Small intestine (tissue), 7 donors: ENCODE measurements around the gene PSEN2. TPM values are rescaled to one million over a fixed set of nuclear protein-coding genes. Genes with fewer than 3 reads are reported as not detected.

Experiments
- DNase-seq, 2 donors: peaks; one replicate each; pipeline versions ENCODE4 v3.0.0 to v3.0.0-alpha.2; 2013
- FAIRE-seq: peaks from 2 replicates; lab custom pipeline; 2012; peaks lifted over from hg19 to GRCh38; lab: Jason Lieb, UNC
- H3K27ac ChIP-seq, 3 donors: one replicate each; pipeline ENCODE4 v1.5.1; 2013; ENCODE audit warnings: low read length in 2 of 3, mild to moderate bottlenecking in 2 of 3, control low read depth in 1 of 3, inconsistent platforms in 1 of 3, low read depth in 1 of 3, moderate library complexity in 1 of 3
- H3K27me3 ChIP-seq, 3 donors: one replicate each; pipeline ENCODE4 v1.6.1; 2013; ENCODE audit warnings: low read length in 3 of 3, inconsistent platforms in 1 of 3; ENCODE audit not compliant: control insufficient read depth in 3 of 3, insufficient read depth in 3 of 3
- H3K36me3 ChIP-seq, 3 donors: one replicate each; pipeline ENCODE4 v1.6.1; 2013; ENCODE audit warnings: low read length in 3 of 3, inconsistent platforms in 1 of 3, low read depth in 1 of 3, mild to moderate bottlenecking in 1 of 3, moderate library complexity in 1 of 3; ENCODE audit not compliant: control insufficient read depth in 3 of 3, insufficient read depth in 2 of 3
- H3K4me1 ChIP-seq, 3 donors: one replicate each; pipeline ENCODE4 v1.6.1; 2013; ENCODE audit warnings: low read length in 2 of 3, inconsistent platforms in 1 of 3, low read depth in 1 of 3, mild to moderate bottlenecking in 1 of 3, moderate library complexity in 1 of 3; ENCODE audit not compliant: control insufficient read depth in 3 of 3, insufficient read depth in 2 of 3
- H3K4me3 ChIP-seq, 3 donors: one replicate each; pipeline ENCODE4 v1.5.1; 2013; ENCODE audit warnings: low read length in 3 of 3, control low read depth in 1 of 3, inconsistent platforms in 1 of 3, low read depth in 1 of 3, mild to moderate bottlenecking in 1 of 3, moderate library complexity in 1 of 3
- H3K9me3 ChIP-seq, 2 donors: one replicate each; pipeline ENCODE4 v1.6.1; 2013; ENCODE audit warnings: low read depth in 1 of 2, low read length in 1 of 2; ENCODE audit not compliant: control insufficient read depth in 2 of 2, insufficient read depth in 1 of 2
- WGBS, 3 donors: extraction: QIAGEN DNeasy Blood & Tissue Kit; methylation state at CpG; one replicate each; pipeline ENCODE4 v1.1.7; 2013; 5-methylcytosine and 5-hydroxymethylcytosine counted together
- polyA plus RNA-seq, 4 donors: library from polyadenylated mRNA; stranded (reverse) in 3 of 4; unstranded in 1 of 4; fragments of 200-250 nt in 3 of 4; fragments of 120-200 nt in 1 of 4; gene quantifications; one replicate each; pipeline versions ENCODE4 v1.2.1 to v1.2.3, GENCODE V29; 2013
- donor health status: healthy with polysubstance abuse.
- donor health status: control.
- donor health status: control.
- donor health status: Bipolar disorder and iron deficiency.
- donor health status: healthy.

Gene PSEN2
- polyA plus RNA-seq, 4 donors: 13.3 to 19.5 (median 18.4) TPM

GRCh38 chr1:226886122-226886901 lies 15.9 kb downstream of the PSEN2 start:
- WGBS, 3 donors: 67 to 86% (median 78%) methylated on average over 9 of the region's 9 CpGs
- DNase-seq: no peak
- FAIRE-seq: no peak
- H3K9me3 ChIP-seq: no peaks in the 10 kb centered on the region
- H3K27me3 ChIP-seq: no peaks in the 10 kb centered on the region
- peaks cover 2 to 52% (median 2%) of the 10 kb centered on the region in 3 donors for H3K36me3 ChIP-seq
- H3K27ac ChIP-seq: no peak overlapping the region
- peaks cover 3 to 10% (median 8%) of the 10 kb centered on the region in 3 donors for H3K4me1 ChIP-seq
- no peak overlapping the region for H3K4me3 ChIP-seq

GRCh38 chr1:226887006-226887405 lies 16.6 kb downstream of the PSEN2 start:
- no peak for FAIRE-seq
- peaks cover 3 to 10% (median 8%) of the 10 kb centered on the region in 3 donors for H3K4me1 ChIP-seq
- peaks cover 2 to 52% (median 6%) of the 10 kb centered on the region in 3 donors for H3K36me3 ChIP-seq
- no peak for DNase-seq
- no peaks in the 10 kb centered on the region for H3K9me3 ChIP-seq
- no peaks in the 10 kb centered on the region for H3K27me3 ChIP-seq
- H3K27ac ChIP-seq: no peak overlapping the region
- no peak overlapping the region for H3K4me3 ChIP-seq
- 95 to 100% (median 99%) methylated on average over 4 to 6 of the region's 6 CpGs for WGBS, 3 donors

- Histone ChIP-seq H3K27me3 (no peaks in the 10 kb centered on the region), H3K4me1 (peaks cover 3 to 5% (median 3%) of the 10 kb centered on the region in 3 donors), H3K9me3 (no peaks in the 10 kb centered on the region), H3K4me3 (no peak overlapping the region), H3K27ac (no peak overlapping the region), H3K36me3 (peaks cover 2 to 59% (median 6%) of the 10 kb centered on the region in 3 donors)
- 86 to 97% (median 97%) methylated on average over 8 of the region's 8 CpGs for WGBS, 3 donors
- DNase-seq (no peak), FAIRE-seq (no peak)
Measured at GRCh38 chr1:226888021-226888420, 17.6 kb downstream of the PSEN2 start.

- H3K36me3 ChIP-seq: peaks cover 2 to 59% (median 6%) of the 10 kb centered on the region in 3 donors
- DNase-seq: no peak
- H3K4me1 ChIP-seq: no peaks in the 10 kb centered on the region
- no peak overlapping the region for H3K4me3 ChIP-seq
- H3K27me3 ChIP-seq: no peaks in the 10 kb centered on the region
- FAIRE-seq: no peak
- no peak overlapping the region for H3K27ac ChIP-seq
- 96 to 99% (median 97%) methylated on average over 8 of the region's 8 CpGs for WGBS, 3 donors
- no peaks in the 10 kb centered on the region for H3K9me3 ChIP-seq
Measured at GRCh38 chr1:226888816-226889215, 18.4 kb downstream of the PSEN2 start.

DNA sequence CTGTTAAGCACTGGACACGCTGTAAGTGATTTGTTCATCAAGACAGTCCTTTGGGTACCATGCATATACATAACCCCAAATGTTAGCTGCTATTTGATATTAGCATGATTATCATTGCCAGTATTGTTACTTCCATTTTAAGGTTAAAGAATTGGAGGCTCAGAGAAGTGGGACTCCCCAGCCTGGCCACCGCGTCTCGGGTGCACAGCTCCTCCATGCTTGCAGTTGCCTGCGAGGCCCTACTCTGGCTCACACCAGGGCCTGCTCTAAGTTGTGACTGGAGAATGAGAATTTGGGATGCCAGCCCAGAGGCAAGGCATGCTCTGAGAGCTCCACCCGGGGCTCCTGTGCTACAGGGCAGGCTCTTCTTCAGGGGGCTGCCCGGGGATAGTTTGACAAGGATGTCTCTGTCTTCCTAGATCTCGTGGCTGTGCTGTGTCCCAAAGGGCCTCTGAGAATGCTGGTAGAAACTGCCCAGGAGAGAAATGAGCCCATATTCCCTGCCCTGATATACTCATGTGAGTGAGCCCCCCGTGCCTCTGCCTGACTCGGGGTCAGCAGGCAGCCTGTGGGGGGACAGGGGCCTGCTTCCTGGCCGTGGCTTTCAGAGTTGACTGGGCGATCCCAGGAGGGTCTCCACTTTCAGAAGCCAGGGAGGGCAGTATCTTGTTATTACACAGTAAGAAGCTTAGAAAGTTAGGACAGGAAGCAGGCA lies 19.4 kb downstream of the PSEN2 start:
- FAIRE-seq (no peak), DNase-seq (no peak)
- Histone ChIP-seq H3K4me3 (no peak overlapping the region), H3K27me3 (no peaks in the 10 kb centered on the region), H3K9me3 (no peaks in the 10 kb centered on the region), H3K4me1 (no peaks in the 10 kb centered on the region), H3K36me3 (peaks cover 2 to 65% (median 4%) of the 10 kb centered on the region in 3 donors), H3K27ac (no peak overlapping the region)
- WGBS, 3 donors: 93 to 96% (median 96%) methylated on average over 12 of the region's 12 CpGs

DNA sequence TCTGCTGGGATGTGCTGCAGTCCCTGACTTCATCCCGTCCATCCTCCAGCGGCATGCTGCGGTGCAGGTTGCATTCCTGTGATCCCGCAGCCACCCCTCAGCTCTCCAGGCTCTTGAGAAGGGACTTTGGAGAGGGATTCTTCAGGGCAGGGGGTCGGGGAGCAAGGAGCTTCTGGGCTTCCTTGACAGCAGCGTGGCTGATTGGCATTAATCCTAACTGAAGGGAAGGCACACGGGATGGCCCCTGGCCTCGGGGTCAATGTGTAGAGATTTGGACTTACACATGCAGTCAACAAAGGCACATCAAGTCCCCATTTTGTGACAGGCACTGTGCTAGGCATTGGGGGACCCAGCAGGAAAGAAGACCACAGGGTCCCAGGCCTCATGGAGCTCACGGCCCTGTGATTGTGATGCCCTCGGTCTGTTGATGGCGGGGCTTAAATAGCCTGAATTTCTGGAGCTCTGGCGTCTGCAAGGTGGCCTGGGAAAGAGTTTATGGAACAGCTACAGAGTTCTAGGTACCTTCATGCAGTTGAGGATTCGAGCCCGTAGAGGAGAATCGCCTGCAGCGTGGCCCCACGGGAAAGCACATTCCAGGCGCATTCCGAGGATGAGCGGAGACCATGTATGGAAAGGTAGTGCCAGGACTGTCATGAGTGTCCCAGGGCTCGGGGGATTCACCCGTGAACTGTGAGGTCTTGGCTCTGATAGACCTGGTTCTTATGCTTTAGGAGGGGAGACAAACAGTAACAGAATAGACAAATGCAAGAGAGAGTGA lies 20.1 kb downstream of the PSEN2 start:
- no peaks in the 10 kb centered on the region for H3K9me3 ChIP-seq
- no peaks in the 10 kb centered on the region for H3K27me3 ChIP-seq
- peaks cover 2 to 67% (median 4%) of the 10 kb centered on the region in 3 donors for H3K36me3 ChIP-seq
- no peak for FAIRE-seq
- DNase-seq: no peak
- no peaks in the 10 kb centered on the region for H3K4me1 ChIP-seq
- WGBS, 3 donors: 89 to 91% (median 90%) methylated on average over 22 of the region's 22 CpGs
- no peak overlapping the region for H3K27ac ChIP-seq
- no peak overlapping the region for H3K4me3 ChIP-seq

- peaks cover under 1 to 71% (median 4%) of the 10 kb centered on the region in 3 donors for H3K36me3 ChIP-seq
- H3K4me1 ChIP-seq: no peaks in the 10 kb centered on the region
- DNase-seq: no peak
- no peaks in the 10 kb centered on the region for H3K9me3 ChIP-seq
- FAIRE-seq: no peak
- H3K4me3 ChIP-seq: no peak overlapping the region
- no peaks in the 10 kb centered on the region for H3K27me3 ChIP-seq
- H3K27ac ChIP-seq: no peak overlapping the region
- WGBS, 3 donors: 94 to 95% (median 95%) methylated on average over 11 of the region's 11 CpGs
Measured at GRCh38 chr1:226891346-226891745, 20.9 kb downstream of the PSEN2 start.
